Raji (cell line): ENCODE data around the gene TTYH1.

ENCODE experiments used
- POLR2A ChIP-seq: IDR thresholded peaks from 2 replicates; pipeline ENCODE4 v1.6.1; 2011; ENCODE audit warnings: low read depth, low read length, control low read depth; ENCODE audit not compliant: insufficient read depth

TTYH1 gene

GRCh38 chr19:54415208-54415900 lies at the start of gene TTYH1:
TTYH1 (plus strand) TSS chr19:54415464; CDS start chr19:54415553, 89 bp downstream.
- TF ChIP-seq POLR2A: no peak

GRCh38 chr19:54366811-54367210 lies 48.5 kb upstream of the TTYH1 start:
- no peak for TF ChIP-seq POLR2A

DNA sequence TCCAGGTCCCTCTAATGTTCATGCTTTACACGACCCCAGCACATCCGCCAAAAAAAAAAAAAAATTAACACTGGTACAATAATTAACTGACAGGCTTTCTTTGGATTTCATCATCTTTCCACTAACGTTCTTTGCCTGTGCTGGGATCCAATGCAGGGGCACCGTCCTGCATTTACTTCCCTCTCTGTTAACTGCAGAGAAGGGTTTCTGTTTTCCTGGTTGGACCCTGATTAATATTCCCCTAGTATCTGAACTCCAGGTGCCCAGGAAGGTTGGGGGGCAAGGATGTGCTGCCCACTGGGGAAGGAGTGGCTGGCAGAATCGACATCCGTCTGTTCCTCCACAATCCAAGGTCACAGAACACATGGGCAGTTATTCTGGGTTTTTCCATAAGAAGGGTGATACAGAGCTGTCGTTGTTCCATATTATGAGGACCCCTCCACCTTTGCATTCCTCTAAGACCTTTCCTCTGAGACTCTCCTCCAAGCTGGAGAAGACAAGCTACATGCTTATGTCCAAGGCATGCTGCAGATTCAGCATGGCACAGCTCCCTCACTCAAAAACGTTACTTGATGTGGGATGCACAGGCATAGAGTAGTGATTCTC lies 46.1 kb upstream of the TTYH1 start:
- TF ChIP-seq POLR2A: no peak

DNA sequence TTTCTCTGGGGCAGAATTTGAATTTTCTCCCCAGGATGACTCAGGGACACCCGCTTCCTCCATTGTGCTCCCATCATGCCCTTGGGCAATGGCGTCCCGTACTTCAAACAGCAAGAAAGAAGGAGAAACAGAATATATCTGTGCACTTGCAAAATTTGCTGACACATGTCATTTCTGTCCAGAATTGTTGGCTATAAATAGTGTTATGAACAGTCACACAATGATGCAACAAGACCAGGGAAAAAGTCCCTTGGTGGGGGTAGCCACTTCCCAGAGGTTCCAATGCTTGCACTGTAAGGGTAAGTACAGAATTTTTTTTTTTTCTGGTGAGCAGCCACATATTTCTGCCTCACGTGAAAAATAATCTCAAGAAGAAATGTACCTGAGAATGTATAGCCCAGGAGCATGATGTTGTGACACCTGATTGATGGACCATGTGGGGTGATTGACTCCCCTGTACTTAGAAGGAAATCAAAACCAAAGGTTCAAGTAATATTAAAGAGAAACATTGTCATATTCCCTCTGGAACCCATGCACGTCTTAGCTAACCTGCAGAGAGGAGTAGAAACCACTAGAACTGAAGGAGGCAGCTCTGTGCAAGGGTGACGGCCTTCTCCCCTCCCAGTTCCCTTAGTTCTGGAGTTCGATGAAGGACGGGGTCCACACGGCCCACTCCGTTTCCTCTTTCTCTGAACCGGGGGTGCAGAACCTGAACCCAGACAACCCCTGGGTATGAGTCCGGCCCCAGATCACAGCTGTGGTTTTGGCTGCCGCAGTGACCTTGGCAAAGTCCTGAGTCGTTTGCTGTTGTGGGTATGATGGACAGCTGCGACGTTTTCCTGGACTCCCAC lies 41.3 kb upstream of the TTYH1 start:
- TF ChIP-seq POLR2A: no peak

DNA sequence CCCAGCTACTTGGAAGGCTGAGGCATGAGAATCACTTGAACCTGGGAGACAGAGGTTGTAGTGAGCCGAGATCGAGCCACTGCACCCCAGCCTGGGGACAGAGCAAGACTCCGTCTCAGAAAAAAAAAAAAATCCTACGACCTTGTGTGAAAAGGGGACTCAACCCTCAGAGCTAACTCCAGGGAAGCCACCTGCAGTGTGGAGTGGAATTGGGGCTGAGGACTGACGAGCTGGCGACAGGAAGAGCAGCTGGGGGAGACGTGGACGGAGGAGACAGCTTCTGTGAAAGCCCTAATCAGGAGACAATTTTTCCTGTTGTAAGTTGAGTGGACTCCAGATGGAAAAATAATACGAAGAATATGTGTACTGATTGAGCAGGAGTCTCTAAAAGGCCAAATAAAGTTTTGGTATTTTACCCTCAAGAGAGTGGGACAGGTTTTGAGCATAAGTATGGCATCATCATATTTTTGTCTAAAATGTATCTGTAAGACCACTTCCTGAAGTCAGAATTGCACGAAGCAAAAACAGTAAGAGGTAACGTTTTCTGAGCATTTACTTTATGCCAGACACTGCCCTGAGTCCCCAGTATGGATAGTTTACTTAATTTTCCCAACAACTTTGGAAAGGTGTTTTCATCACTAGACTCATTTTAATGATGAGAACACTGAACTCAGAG lies 38.5 kb upstream of the TTYH1 start:
- TF ChIP-seq POLR2A: no peak

GRCh38 chr19:54379187-54379678 lies 36.0 kb upstream of the TTYH1 start:
- TF ChIP-seq POLR2A: no peak

- TF ChIP-seq POLR2A: no peak
Observed at GRCh38 chr19:54380897-54381296, 34.4 kb upstream of the TTYH1 start.

GRCh38 chr19:54383330-54383729 lies 31.9 kb upstream of the TTYH1 start:
- TF ChIP-seq POLR2A: no peak

DNA sequence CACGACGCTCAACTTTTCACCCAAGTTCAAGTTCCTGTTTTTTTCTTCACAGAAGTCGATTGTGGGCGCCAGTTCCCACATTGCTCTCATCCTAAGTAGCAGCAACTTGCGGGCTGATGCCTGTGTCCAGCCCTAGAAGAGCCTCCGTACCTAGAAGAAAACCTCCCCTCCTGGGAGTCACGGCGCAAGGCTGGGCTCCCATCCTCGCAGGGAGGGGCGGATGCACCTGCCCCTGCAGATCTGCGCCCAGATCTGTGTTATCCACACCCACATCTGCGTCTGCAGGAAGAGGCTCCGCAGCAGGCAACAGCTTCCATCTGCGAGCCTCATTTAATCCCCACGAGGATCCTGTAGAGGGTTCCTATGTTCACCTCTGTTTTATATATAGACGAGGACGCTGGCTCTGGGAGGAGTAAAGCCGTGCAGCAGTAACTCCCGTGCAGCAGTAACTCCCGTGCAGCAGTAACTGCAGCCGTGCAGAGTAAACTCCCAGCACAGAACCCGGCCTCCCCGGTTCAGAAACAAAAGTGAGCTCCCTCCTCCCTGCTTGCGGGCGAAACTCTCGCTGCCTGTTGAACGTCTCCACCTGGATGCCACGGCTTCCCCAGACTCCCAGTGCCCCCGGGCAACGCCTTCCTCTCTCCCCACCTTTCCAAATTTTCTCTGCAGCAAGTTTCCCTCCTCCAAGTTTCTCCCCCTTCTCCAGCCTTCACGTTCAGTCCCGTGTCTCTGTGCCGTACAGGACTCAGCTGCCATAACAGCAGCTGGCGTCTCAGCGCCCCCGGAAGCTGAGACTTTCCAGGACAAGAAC lies 27.1 kb upstream of the TTYH1 start:
- TF ChIP-seq POLR2A: no peak

DNA sequence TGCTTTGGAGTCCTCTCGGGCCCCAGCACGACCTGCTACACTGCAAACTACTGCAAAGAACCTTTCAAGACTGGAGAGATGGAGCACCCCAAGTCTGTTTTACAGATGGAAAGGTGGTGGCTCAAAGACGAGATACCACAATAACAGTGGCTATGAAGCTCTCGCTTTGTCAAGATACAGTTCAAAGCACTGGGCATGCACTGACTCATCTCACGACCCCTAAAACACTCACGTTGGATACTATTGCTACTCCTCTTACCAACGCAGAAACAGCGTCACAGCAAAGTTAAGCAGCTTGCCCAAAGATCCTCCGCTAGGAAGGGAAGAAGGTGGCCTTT lies 26.5 kb upstream of the TTYH1 start:
- no peak for TF ChIP-seq POLR2A

DNA sequence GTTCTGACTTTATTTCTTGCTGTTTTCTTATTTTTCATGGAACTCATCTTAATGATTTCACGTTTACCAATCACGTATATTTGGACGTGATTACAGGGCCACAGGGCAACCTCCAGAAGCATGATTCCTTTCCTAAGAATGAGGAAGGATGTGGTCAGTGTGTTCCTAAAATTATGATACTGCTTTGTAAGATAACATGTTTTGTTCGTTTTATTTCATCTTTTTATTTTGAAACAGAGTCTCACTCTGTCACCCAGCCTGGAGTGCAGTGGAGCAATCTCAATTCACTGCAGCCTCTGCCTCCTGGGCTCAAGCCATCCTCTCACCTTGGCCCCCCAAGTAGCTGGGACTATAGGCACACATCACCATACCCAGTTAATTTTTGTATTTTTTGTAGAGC lies 25.7 kb upstream of the TTYH1 start:
- no peak for TF ChIP-seq POLR2A

DNA sequence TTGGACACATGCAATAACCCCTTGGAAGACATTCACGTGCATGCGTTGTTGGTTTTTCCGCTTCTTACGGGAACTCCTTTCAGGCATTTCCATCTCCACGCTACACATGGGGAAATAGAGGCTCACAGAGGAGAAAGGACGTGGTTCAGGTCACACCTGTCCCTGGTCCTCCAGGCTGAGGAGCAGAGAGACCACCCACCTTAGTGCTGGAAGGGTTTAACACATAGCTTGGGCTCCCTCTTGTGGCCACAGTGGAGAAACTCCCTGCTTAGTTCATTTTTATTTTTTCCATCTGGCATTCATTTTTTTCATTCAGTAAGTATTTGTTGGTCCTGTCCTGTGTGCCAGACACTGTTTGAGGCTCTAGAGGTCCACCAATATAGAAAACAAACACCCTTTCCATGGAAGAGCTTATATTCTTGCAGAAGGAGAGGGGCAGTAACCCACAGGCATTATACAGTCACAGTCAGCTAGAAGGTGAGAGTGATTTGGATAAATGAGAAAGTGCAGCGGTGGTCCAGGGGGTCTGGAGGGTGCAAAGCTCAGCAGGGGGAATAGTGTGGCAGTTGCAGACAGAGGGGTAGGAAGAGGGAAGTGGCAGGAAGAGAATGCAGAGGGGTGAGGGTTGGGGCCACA lies 24.2 kb upstream of the TTYH1 start:
- no peak for TF ChIP-seq POLR2A

GRCh38 chr19:54391589-54392061 lies 23.6 kb upstream of the TTYH1 start:
- no peak for TF ChIP-seq POLR2A

- TF ChIP-seq POLR2A: no peak
Observed at GRCh38 chr19:54392105-54392504, 23.2 kb upstream of the TTYH1 start.
